GM06990 (cell line): Measurements from ENCODE around the gene ZMIZ2.
"Not testable (repeated sequence)": the region's sequence is repeated elsewhere in the genome, so short reads cannot be mapped to it uniquely, and the experiment has no call there.

Source experiments
- DNase-seq: peaks from one replicate; pipeline ENCODE4 v3.0.0-alpha.2; 2011; ENCODE audit not compliant: insufficient read length; ENCODE audit errors: extremely low read depth
- H3K27me3 ChIP-seq: replicated peaks from 2 replicates; pipeline ENCODE4 v1.6.0; 2011; ENCODE audit warnings: low read length; ENCODE audit not compliant: control insufficient read depth, insufficient read depth
- H3K36me3 ChIP-seq: 2 replicates; pipeline ENCODE4 v1.5.1; 2011; ENCODE audit warnings: low read length; ENCODE audit not compliant: control insufficient read depth, insufficient read depth
- H3K4me3 ChIP-seq: replicated peaks from 2 replicates; pipeline ENCODE4 v1.5.1; 2011; ENCODE audit warnings: low read depth, mild to moderate bottlenecking, control low read depth, low read length
- CTCF ChIP-seq: IDR thresholded peaks from 2 replicates; pipeline ENCODE4 v1.5.1; 2011; ENCODE audit warnings: low read length, control low read depth, mild to moderate bottlenecking, inconsistent platforms; ENCODE audit not compliant: insufficient read depth, poor library complexity, severe bottlenecking

ZMIZ2 gene, protein sequence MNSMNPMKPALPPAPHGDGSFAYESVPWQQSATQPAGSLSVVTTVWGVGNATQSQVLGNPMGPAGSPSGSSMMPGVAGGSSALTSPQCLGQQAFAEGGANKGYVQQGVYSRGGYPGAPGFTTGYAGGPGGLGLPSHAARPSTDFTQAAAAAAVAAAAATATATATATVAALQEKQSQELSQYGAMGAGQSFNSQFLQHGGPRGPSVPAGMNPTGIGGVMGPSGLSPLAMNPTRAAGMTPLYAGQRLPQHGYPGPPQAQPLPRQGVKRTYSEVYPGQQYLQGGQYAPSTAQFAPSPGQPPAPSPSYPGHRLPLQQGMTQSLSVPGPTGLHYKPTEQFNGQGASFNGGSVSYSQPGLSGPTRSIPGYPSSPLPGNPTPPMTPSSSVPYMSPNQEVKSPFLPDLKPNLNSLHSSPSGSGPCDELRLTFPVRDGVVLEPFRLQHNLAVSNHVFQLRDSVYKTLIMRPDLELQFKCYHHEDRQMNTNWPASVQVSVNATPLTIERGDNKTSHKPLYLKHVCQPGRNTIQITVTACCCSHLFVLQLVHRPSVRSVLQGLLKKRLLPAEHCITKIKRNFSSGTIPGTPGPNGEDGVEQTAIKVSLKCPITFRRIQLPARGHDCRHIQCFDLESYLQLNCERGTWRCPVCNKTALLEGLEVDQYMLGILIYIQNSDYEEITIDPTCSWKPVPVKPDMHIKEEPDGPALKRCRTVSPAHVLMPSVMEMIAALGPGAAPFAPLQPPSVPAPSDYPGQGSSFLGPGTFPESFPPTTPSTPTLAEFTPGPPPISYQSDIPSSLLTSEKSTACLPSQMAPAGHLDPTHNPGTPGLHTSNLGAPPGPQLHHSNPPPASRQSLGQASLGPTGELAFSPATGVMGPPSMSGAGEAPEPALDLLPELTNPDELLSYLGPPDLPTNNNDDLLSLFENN

GRCh38 chr7:44748045-44748947, at the start of gene ZMIZ2:
ZMIZ2 (plus strand) TSS chr7:44748847; CDS start chr7:44756250, 7,403 bp downstream.
- no peaks in the 10 kb centered on the region for H3K27me3 ChIP-seq
- H3K4me3 ChIP-seq, result peak within 1 kb of the TSS; percentile 94
- peak; percentile 91 for DNase-seq
- TF ChIP-seq CTCF, result no peak
- 0 out of 2 replicates have a peak, but pooled peaks cover 2% of the 10 kb centered on the region for H3K36me3 ChIP-seq

- not testable (repeated sequence) for DNase-seq, H3K4me3 ChIP-seq, H3K27me3 ChIP-seq
- peaks cover 46% of the 10 kb centered on the region for H3K36me3 ChIP-seq
Measured at GRCh38 chr7:44699598-44699997, 49.0 kb upstream of the ZMIZ2 start.

- Histone ChIP-seq H3K4me3 (no peak overlapping the region), H3K36me3 (peaks cover 46% of the 10 kb centered on the region), H3K27me3 (no peaks in the 10 kb centered on the region)
- TF ChIP-seq CTCF, result no peak
- no peak for DNase-seq
Measured at GRCh38 chr7:44700322-44700721, 48.3 kb upstream of the ZMIZ2 start.

DNA sequence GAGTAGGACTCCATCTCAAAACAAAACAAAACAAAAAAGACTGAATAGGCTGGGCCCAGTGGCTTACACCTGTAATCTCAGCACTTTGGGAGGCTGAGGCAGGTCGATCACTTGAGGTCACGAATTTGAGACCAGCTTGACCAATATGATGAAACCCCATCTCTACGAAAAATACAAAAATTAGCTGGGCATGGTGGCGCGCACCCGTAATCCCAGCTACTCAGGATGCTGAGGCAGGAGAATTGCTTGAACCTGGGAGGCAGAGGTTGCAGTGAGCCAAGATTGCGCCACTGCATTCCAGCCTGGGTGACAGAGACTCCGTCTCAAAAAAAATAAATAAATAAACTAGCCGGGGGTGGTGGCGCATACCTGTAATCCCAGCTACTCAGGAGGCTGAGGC, 45.3 kb upstream of the ZMIZ2 start:
- H3K27me3 ChIP-seq, DNase-seq, H3K4me3 ChIP-seq: not testable (repeated sequence)
- peaks cover 34% of the 10 kb centered on the region for H3K36me3 ChIP-seq

DNA sequence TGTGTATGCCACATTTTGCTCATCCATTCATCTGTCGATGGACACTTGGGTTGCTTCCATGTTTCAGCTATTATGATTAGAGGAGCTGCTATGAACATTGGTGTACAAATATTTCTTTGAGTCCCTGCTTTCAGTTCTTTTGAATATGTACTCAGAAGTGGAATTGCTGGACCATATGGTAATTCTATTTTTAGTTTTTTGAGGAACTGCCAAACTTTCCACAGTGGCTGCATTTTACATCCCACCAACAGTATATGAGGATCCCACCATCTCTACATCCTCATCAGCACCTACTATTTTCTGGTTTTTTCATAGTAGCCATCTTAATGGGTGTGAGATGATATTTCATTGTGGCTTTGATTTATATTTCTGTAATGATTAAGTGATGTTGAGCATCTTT, 44.7 kb upstream of the ZMIZ2 start:
- no peak for DNase-seq
- Histone ChIP-seq H3K36me3 (peaks cover 35% of the 10 kb centered on the region), H3K27me3 (no peaks in the 10 kb centered on the region), H3K4me3 (no peak overlapping the region)
- no peak for TF ChIP-seq CTCF

DNA sequence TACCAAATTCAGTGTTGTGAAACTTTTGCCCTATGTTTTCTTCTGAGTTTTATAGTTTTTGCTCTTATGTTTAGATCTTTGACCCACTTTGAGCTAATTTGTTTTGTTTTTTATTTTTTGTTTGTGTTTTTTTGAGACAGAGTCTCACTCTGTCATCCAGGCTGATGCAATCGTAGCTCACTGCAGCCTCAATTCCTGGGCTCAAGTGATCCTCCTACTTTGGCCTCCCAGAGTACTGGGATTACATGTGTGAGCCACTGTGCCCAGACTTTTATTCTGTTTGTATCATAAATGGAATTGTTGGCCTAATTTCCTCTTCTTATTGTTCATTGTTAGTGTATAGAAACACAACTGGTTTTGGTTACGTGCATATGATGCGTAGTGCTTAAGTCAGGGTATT, 43.2 kb upstream of the ZMIZ2 start:
- Histone ChIP-seq H3K4me3 (no peak overlapping the region), H3K36me3 (peaks cover 32% of the 10 kb centered on the region), H3K27me3 (no peaks in the 10 kb centered on the region)
- DNase-seq, result no peak
- no peak for TF ChIP-seq CTCF
